Rectal smooth muscle tissue (tissue), 1 donor: ENCODE results near the gene DRP2.
"Not testable (repeated sequence)": the region's sequence is repeated elsewhere in the genome, so short reads cannot be mapped to it uniquely, and the experiment has no call there.

Experiments used
- H3K27ac ChIP-seq: one replicate; pipeline ENCODE4 v1.7.0; 2013; ENCODE audit warnings: low read depth, low read length, inconsistent platforms
- H3K27me3 ChIP-seq: one replicate; pipeline ENCODE4 v1.7.0; 2013; ENCODE audit warnings: low read length; ENCODE audit not compliant: control insufficient read depth, insufficient read depth
- H3K36me3 ChIP-seq: one replicate; pipeline ENCODE4 v1.7.0; 2013; ENCODE audit warnings: low read length; ENCODE audit not compliant: control insufficient read depth, insufficient read depth
- H3K4me1 ChIP-seq: one replicate; pipeline ENCODE4 v1.7.0; 2013; ENCODE audit warnings: low read length; ENCODE audit not compliant: control insufficient read depth, insufficient read depth
- H3K4me3 ChIP-seq: one replicate; pipeline ENCODE4 v1.7.0; 2013; ENCODE audit warnings: low read length
- H3K9ac ChIP-seq: one replicate; pipeline ENCODE4 v1.7.0; 2013; ENCODE audit warnings: low read length

Gene DRP2, protein sequence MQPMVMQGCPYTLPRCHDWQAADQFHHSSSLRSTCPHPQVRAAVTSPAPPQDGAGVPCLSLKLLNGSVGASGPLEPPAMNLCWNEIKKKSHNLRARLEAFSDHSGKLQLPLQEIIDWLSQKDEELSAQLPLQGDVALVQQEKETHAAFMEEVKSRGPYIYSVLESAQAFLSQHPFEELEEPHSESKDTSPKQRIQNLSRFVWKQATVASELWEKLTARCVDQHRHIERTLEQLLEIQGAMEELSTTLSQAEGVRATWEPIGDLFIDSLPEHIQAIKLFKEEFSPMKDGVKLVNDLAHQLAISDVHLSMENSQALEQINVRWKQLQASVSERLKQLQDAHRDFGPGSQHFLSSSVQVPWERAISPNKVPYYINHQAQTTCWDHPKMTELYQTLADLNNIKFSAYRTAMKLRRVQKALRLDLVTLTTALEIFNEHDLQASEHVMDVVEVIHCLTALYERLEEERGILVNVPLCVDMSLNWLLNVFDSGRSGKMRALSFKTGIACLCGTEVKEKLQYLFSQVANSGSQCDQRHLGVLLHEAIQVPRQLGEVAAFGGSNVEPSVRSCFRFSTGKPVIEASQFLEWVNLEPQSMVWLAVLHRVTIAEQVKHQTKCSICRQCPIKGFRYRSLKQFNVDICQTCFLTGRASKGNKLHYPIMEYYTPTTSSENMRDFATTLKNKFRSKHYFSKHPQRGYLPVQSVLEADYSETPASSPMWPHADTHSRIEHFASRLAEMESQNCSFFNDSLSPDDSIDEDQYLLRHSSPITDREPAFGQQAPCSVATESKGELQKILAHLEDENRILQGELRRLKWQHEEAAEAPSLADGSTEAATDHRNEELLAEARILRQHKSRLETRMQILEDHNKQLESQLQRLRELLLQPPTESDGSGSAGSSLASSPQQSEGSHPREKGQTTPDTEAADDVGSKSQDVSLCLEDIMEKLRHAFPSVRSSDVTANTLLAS

DNA sequence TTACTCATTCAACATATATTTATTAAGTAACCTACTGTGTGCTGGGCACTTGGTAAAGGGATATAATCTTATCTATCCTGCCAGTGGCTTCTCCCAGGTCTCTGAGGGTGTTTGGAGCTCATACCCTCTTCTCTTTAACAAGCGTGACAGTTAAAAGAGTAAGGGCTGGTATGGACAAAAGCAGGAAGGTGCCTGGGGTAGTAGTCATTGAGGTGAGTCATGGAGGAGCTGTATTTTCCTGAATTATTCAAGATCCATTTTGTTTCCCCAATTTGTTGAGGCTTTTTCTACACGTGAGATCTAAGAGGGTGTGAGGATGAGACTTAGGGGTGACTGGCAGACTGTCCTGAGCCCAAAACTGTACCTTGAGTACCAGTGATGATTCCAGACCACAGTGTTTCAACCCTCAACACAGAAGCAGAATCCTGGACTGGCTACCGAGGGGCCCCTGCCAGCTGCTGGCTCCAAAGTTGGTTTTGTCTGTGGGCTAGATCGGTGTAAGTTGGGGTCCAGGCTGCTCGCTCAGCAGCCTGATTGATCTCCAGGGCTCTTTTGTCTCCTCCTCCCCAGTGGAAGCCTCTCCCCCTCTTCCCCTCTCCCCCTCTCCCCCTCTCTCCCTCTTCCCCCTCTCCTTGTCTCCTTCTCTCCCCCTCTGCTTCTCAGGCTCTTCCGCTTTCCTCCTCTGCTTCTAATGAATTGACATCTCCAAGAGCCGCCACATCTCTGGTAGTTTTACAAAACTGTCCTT lies at the start of gene DRP2:
DRP2 (plus strand) TSS at position 671 of the 748 bp plus-strand sequence. CDS start 11,862 bp downstream, outside the sequence.
- no peaks in the 10 kb centered on the region for H3K36me3 ChIP-seq
- no peak within 1 kb of the TSS for H3K9ac ChIP-seq
- no peak within 1 kb of the TSS for H3K27ac ChIP-seq
- H3K4me1 ChIP-seq = no peaks in the 10 kb centered on the region
- no peaks in the 10 kb centered on the region for H3K27me3 ChIP-seq
- no peak within 1 kb of the TSS for H3K4me3 ChIP-seq

DNA sequence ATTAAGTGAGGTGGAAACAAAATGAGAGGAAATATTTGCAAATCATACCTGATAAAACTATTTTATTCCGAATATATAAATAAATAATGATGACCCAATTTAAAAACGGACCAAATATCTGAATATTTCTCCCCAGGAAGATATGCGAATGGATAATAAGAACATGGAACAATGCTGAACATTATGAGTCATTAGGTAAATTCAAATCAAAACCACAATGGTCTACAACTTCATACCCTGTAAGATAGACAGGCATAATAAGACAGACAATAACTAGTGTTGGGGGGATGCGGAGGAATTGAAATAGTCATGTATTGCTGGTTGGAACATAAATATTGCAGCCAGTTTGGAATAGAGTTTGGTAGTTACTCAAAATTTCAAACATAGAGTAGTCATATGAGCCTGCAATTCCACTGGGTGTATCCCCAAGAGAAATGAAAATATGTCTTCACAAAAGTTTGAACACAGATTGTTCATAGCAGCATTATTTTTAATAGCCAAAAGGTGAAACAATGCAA lies 47.6 kb upstream of the DRP2 start:
- no peak overlapping the region for H3K27ac ChIP-seq
- no peaks in the 10 kb centered on the region for H3K27me3 ChIP-seq
- H3K4me1 ChIP-seq = no peaks in the 10 kb centered on the region
- no peak overlapping the region for H3K9ac ChIP-seq
- no peaks in the 10 kb centered on the region for H3K36me3 ChIP-seq
- H3K4me3 ChIP-seq = no peak overlapping the region

DNA sequence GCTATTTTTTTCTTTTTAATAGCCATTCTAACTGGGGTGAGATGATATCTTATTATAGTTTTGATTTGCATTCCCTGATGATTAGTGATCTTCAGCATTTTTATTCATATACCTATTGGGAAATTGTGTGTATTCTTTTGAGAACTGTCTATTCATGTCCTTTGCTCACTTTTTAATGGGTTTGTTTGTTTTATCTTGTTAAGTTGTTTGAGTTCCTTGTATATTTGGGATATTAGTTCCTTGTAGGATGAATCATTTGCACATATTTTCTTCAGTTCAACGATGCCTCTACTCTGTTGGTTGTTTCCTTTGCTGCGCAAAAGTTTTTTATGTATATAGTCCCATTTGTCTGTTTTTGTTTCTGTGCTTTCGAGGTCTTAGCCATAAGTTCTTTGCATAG lies 43.1 kb upstream of the DRP2 start:
- Histone ChIP-seq H3K36me3 (no peaks in the 10 kb centered on the region), H3K9ac (no peak overlapping the region), H3K4me3 (no peak overlapping the region), H3K27ac (no peak overlapping the region), H3K4me1 (no peaks in the 10 kb centered on the region), H3K27me3 (no peaks in the 10 kb centered on the region)

DNA sequence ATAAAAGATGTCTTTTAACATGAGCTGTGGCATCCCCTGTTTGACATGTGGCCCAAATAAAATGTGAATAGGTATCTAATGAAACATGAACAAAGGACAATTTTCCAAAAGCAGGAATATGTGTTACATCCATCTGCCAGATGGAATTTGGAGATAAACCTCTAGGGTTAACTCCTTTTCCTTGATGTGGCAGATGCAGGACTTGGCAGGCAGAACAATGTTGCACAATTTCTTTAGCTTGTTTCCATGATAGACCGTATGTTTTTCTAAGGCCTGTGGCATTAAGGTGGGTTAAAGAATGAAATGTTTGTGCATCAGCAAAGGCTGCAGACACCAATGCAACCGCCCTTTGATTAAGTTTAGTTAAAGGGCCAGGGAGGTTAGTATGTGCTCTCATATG lies 34.7 kb upstream of the DRP2 start:
- H3K36me3 ChIP-seq, H3K4me1 ChIP-seq, H3K4me3 ChIP-seq, H3K27ac ChIP-seq, H3K9ac ChIP-seq, H3K27me3 ChIP-seq: not testable (repeated sequence)

DNA sequence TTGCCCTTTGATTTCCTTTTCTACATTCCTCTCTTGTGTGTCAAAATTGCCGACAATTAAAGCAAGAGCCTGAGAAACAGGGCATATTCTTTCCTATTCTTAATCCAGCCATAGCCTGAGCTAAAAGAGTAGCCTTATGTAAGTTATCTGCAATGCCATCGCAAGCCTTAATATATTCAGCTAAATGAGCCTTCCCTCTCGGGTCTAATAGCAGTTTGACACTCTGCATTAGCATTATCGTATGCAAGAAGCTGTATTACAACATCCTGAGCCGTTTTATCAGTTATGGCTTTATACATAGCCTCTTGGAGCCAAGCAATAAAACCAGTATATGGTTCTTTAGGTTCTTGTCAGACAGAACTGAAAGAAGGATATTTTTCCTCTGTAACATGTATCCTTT lies 31.6 kb upstream of the DRP2 start:
- H3K4me3 ChIP-seq = not testable (repeated sequence)

DNA sequence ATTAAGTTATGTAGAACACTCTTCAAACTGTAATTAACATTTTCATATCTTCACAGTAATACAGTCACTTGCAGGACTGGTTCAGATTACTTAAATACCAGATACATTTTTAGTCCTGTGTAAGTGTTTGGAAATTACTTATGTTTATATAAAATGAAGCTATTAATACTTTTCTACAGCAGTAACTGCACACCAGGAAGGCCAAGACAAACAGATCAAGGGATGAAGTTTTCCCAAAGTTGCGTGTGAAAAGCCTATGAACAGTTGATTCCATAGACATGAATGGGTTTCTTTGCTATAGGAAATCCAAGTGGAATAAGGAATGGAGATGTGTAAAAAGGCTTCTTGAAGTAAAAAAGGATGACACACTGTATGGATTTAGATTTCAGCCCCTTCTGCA lies 28.9 kb upstream of the DRP2 start:
- peak overlapping the region; percentile 68 for H3K27ac ChIP-seq
- no peak overlapping the region for H3K4me3 ChIP-seq

More for the DNA sequence above, 31.6 kb upstream of the DRP2 start:
- not testable (repeated sequence) for H3K36me3 ChIP-seq, H3K4me1 ChIP-seq, H3K9ac ChIP-seq, H3K27ac ChIP-seq, H3K27me3 ChIP-seq

DNA sequence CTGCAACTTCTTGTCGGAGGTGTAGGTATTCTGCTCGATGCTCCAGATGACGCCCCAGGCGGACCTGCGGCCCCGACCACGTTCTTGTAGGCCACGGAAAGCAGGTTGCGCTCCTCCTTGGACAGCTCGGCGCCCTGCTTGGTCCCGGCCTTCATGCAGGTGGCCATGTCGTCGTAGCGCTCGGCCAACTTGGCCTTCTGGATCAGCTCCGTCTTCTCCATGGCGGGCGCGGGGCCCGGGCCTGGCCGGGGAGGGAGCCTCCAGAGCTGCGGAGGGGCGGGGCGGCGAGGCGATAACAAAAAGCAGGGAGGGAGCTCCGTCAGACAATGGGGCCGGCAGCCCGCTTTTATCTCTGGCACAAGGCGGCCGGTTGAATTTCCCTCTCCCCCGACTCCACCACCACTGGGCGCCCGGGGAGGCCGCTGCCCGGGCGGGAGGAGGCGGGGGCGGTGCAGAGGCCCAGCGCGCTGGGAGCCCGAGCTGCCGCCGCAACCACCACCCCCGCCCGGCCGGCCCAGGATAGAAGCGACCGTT lies 28.3 kb upstream of the DRP2 start:
- no peaks in the 10 kb centered on the region for H3K36me3 ChIP-seq
- H3K4me3 ChIP-seq = no peak overlapping the region

More for the DNA sequence above, 28.9 kb upstream of the DRP2 start:
- Histone ChIP-seq H3K36me3 (no peaks in the 10 kb centered on the region), H3K9ac (no peak overlapping the region), H3K4me1 (peaks cover 3% of the 10 kb centered on the region), H3K27me3 (no peaks in the 10 kb centered on the region)

DNA sequence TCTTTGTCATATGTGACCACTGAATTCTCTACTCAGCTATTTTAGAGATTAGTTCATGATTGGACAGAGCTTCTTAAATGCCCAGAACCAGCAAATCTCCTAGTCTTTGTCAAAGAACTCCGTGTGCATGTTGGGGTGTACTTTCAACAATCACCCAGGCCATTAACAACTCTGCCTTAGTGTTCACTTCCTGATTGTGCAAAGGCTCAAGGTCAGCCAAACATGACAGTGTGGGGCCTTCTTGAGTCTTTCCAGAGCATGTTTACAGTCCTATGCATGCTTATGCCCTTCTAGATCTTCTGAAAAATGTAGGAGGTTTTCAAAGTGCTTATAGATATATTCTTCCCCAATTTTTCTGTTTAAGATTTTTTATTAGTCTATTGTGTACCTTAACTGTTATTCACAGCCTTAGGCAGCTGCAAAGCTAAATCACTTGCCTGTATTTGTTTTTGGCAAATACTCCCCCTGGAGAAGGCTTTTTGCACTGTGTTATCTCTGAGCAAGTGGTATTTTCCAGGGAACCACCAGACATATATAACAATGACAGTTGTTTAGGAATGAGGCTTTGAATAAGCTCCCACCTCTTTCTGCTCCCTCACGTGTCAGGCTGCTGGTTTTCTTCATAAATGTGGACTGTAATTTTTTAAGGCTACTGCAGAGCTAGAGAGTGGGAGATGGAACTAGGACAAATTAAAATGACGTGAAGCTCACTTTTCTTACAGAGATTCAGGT lies 24.0 kb upstream of the DRP2 start:
- H3K36me3 ChIP-seq = no peaks in the 10 kb centered on the region
- peak overlapping the region; percentile 55 for H3K27ac ChIP-seq
- H3K27me3 ChIP-seq = no peaks in the 10 kb centered on the region
- no peak overlapping the region for H3K9ac ChIP-seq
- peaks cover 3% of the 10 kb centered on the region for H3K4me1 ChIP-seq
- no peak overlapping the region for H3K4me3 ChIP-seq

More for the DNA sequence above, 28.3 kb upstream of the DRP2 start:
- Histone ChIP-seq H3K27ac (peak overlapping the region; percentile 68), H3K9ac (no peak overlapping the region), H3K27me3 (no peaks in the 10 kb centered on the region), H3K4me1 (peaks cover 3% of the 10 kb centered on the region)

DNA sequence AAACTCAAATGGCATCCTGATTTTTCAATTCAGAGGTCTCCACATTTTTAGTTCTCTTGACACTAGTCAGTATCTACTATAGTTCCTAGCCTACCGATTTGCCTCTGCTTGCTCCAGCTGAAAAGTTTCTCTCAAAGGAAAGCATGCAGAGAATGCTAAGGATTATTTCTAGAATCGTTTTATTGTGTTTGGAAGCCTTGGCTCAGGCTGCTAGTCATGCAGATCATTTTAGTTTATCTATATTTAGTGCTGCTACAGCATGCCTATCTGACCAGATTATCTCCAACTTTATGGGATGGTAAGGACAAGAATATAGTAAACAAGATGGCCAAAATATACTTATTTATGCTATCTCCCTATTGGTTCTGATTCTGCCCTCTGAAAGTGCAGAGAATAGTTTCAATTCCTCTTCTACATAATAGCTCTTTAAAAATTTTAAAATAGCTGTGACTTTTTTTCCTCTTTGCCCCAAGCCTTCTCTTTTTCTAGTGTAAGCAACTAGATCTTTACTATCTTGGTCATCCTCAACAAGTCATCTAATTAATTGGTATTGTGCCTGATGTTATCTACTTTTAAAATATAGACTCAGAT lies 15.7 kb upstream of the DRP2 start:
- Histone ChIP-seq H3K27ac (no peak overlapping the region), H3K36me3 (no peaks in the 10 kb centered on the region)

DNA sequence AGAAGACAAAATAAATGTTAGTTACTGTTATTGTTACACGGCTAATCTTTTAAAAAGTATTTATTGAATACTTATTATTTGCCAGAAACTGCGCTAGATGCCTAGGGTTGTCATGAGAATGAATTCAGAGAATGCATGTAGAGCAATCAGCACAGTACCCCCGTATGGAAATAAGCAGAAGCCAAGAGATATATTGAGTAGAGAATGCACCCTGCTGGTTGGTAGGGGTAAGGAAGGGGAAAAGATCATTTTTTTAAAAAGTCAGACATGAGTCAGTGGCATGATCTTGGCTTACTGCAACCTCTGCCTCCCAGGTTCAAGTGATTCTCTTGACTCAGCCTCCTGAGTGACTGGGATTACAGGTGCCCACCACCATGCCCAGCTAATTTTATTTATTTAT lies 13.1 kb upstream of the DRP2 start:
- Histone ChIP-seq H3K4me1 (peaks cover 3% of the 10 kb centered on the region), H3K4me3 (no peak overlapping the region), H3K9ac (no peak overlapping the region), H3K27me3 (no peaks in the 10 kb centered on the region), H3K27ac (no peak overlapping the region), H3K36me3 (no peaks in the 10 kb centered on the region)

More for the DNA sequence above, 15.7 kb upstream of the DRP2 start:
- Histone ChIP-seq H3K4me1 (no peaks in the 10 kb centered on the region), H3K4me3 (no peak overlapping the region), H3K27me3 (no peaks in the 10 kb centered on the region), H3K9ac (no peak overlapping the region)
